NOMO-1 treated with dmso at 0.1 percent for 144 hours (cell line): ENCODE data around the gene TEX53.

Experiments
- DNase-seq: peaks from one replicate; lab custom pipeline; 2025; ENCODE audit not compliant: unreplicated experiment; lab: John Stamatoyannopoulos, UW

Gene TEX53

GRCh38 chr9:114607671-114608524, 49.7 kb downstream of the TEX53 start:
- DNase-seq = no peak

GRCh38 chr9:114606597-114607207, 50.9 kb downstream of the TEX53 start:
- DNase-seq = no peak
